SIG-M5 treated with dmso at 0.1 percent for 504 hours (cell line): Measurements from ENCODE around the gene BOLA3.
"Not testable (repeated sequence)": the region's sequence is repeated elsewhere in the genome, so short reads cannot be mapped to it uniquely, and the experiment has no call there.

Experiments
- DNase-seq: peaks from one replicate; lab custom pipeline; 2025; ENCODE audit not compliant: unreplicated experiment; lab: John Stamatoyannopoulos, UW

BOLA3 gene

GRCh38 chr2:74105413-74105812 lies 42.3 kb downstream of the BOLA3 start:
- no peak for DNase-seq

GRCh38 chr2:74104839-74105238 lies 42.9 kb downstream of the BOLA3 start:
- no peak for DNase-seq

- no peak for DNase-seq
These were observed 43.9 kb downstream of the BOLA3 start for GRCh38 chr2:74103763-74104162.

GRCh38 chr2:74102516-74102915 lies 45.2 kb downstream of the BOLA3 start:
- DNase-seq: no peak

GRCh38 chr2:74101574-74102300 lies 46.0 kb downstream of the BOLA3 start:
- DNase-seq: no peak

GRCh38 chr2:74100254-74101216 lies 47.2 kb downstream of the BOLA3 start:
- DNase-seq: no peak

- DNase-seq: no peak
These were observed 47.9 kb downstream of the BOLA3 start for GRCh38 chr2:74099835-74100234.

GRCh38 chr2:74099271-74099670 lies 48.4 kb downstream of the BOLA3 start:
- no peak for DNase-seq

GRCh38 chr2:74097574-74097973 lies 50.1 kb downstream of the BOLA3 start:
- no peak for DNase-seq

GRCh38 chr2:74096052-74096451 lies 51.7 kb downstream of the BOLA3 start:
- DNase-seq: no peak

GRCh38 chr2:74095632-74096031 lies 52.1 kb downstream of the BOLA3 start:
- DNase-seq: no peak

- no peak for DNase-seq
These were observed 53.4 kb downstream of the BOLA3 start for GRCh38 chr2:74094291-74094690.

GRCh38 chr2:74093840-74094239 lies 53.9 kb downstream of the BOLA3 start:
- DNase-seq: no peak

GRCh38 chr2:74093426-74093825 lies 54.3 kb downstream of the BOLA3 start:
- DNase-seq: no peak

- DNase-seq: no peak
These were observed 55.4 kb downstream of the BOLA3 start for GRCh38 chr2:74092275-74092674.

- no peak for DNase-seq
These were observed 56.3 kb downstream of the BOLA3 start for GRCh38 chr2:74091391-74091790.

GRCh38 chr2:74089816-74090745 lies 57.6 kb downstream of the BOLA3 start:
- DNase-seq: no peak

- not testable (repeated sequence) for DNase-seq
These were observed 59.0 kb downstream of the BOLA3 start for GRCh38 chr2:74088676-74089075.

- DNase-seq: no peak
These were observed 60.0 kb downstream of the BOLA3 start for GRCh38 chr2:74087696-74088095.

- no peak for DNase-seq
These were observed 61.7 kb downstream of the BOLA3 start for GRCh38 chr2:74086021-74086420.
